AG04449 (cell line): ENCODE measurements around the gene AFG1L.

Source experiments
- CTCF ChIA-PET: fragments of 350-600 bp; formaldehyde crosslinking; extraction: SDS; loops from one replicate; lab custom pipeline; 2021; ENCODE audit warnings: antibody characterized with exemption; lab: Yijun Ruan, JAX
- POLR2A ChIA-PET: fragments of 400-600, 350-600 bp; formaldehyde crosslinking; extraction: SDS; loops from one replicate; lab custom pipeline; 2020; ENCODE audit warnings: antibody characterized with exemption, inconsistent platforms; lab: Yijun Ruan, JAX
- DNase-seq: peaks from one replicate; pipeline ENCODE4 v3.0.0-alpha.2; 2010; ENCODE audit warnings: low read depth, low spot score
- H3K4me3 ChIP-seq: 2 replicates; pipeline ENCODE4 v1.5.1; 2011; ENCODE audit warnings: low read depth, mild to moderate bottlenecking, control low read depth, low read length
- CTCF ChIP-seq: IDR thresholded peaks from one replicate; pipeline ENCODE4 v1.5.1; 2011; ENCODE audit warnings: mild to moderate bottlenecking, moderate library complexity, low read length, control low read depth, inconsistent platforms; ENCODE audit not compliant: insufficient read depth; ENCODE audit errors: missing control alignments

The AFG1L gene

GRCh38 chr6:108469316-108469715, 174.5 kb downstream of the AFG1L start:
- ChIA-PET POLR2A (no interaction called here), CTCF (interaction anchor here (0.8 to 1.4 kb wide), 2 partner anchors 12 to 23 kb away, joined by 4 read pairs; no protein-coding TSS in a partner anchor)
- TF ChIP-seq CTCF: no peak
- no peak overlapping the region for H3K4me3 ChIP-seq
- no peak for DNase-seq

- POLR2A ChIA-PET: no interaction called here
- CTCF ChIA-PET: no interaction called here
- DNase-seq: no peak
- no peak for TF ChIP-seq CTCF
- H3K4me3 ChIP-seq: no peak overlapping the region
Observed at GRCh38 chr6:108473197-108473596, 178.3 kb downstream of the AFG1L start.

GRCh38 chr6:108476376-108476775, 181.5 kb downstream of the AFG1L start:
- no peak for TF ChIP-seq CTCF
- POLR2A ChIA-PET: no interaction called here
- CTCF ChIA-PET: interaction anchor here (1.3 to 3.8 kb wide), 3 partner anchors 12 to 18 kb away, joined by 3 to 19 read pairs (median 6); no protein-coding TSS in a partner anchor
- H3K4me3 ChIP-seq: no peak overlapping the region
- DNase-seq: no peak

DNA sequence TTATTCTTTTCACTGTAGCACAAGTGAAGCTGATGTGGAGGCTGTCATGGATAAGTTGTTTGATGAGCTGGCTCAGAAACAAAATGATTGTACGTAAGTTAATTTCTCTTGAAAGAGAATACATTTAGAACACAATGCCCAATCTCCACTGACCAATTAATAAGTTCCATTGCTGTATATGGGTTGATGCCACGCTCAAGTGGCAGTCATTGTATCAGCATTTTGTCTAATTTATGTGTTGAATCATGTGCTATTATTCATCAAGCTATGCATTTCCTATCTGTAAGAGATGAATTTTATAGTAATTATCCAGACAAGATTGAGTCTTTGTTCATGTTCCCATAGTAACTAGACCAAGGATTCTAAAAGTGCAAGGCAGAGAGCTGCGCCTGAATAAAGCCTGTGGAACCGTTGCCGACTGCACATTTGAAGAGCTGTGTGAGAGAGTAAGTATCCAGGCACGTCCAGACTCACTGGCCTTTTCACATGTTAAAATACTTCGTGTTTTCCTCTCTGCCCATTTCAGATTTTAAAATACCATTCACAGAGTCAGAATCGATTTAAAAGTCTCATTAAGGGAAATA, 182.1 kb downstream of the AFG1L start:
- no peak overlapping the region for H3K4me3 ChIP-seq
- ChIA-PET POLR2A (no interaction called here), CTCF (interaction anchor here (1.3 to 3.8 kb wide), 3 partner anchors 12 to 18 kb away, joined by 3 to 19 read pairs (median 6); no protein-coding TSS in a partner anchor)
- DNase-seq: no peak
- no peak for TF ChIP-seq CTCF

DNA sequence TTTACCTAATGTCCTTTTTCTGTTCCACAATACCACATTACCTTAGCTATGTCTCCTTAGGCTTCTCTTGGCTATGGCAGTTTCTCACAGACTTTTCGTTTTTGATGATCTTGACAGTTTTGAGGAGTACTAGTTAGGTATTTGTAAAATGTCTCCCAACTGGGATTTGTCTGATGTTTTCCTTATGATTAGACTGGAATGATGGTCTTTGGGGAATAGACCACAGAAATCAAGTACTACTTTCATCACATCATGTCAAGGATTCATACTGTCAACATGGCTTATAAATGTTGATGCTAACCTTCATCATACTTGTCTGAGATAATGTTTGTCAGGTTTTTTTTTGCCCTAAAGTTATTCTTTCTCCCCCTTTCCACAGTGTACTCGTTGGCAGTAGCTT, 187.7 kb downstream of the AFG1L start:
- no peak for DNase-seq
- no peak for TF ChIP-seq CTCF
- H3K4me3 ChIP-seq: no peak overlapping the region
- POLR2A ChIA-PET: no interaction called here
- CTCF ChIA-PET: interaction anchor here (1.5 to 3.6 kb wide), 2 partner anchors 10 to 368 kb away, joined by 3 to 19 read pairs; no protein-coding TSS in a partner anchor

DNA sequence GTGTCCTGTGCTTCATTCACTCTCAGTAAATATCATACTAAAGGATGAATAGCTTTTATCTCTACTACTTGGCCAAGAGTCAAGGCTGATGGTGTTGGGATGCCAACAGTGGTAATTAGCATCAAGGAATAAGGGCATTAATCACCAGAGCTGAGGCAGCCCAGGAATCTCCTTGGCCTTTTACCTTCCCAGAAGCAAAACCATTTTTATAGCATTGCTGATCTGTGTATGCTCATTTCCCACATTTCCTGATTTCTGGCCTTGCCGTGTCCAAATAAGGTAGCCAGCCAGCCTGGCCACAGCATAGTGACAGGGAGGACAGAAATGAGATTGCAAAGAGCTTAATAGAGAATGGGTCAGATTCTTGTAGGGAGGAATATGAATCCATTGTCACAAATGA, 189.2 kb downstream of the AFG1L start:
- no peak for TF ChIP-seq CTCF
- DNase-seq: no peak
- POLR2A ChIA-PET: no interaction called here
- no peak overlapping the region for H3K4me3 ChIP-seq
- CTCF ChIA-PET: interaction anchor here (1.5 to 3.6 kb wide), 2 partner anchors 8 to 369 kb away, joined by 3 to 19 read pairs; no protein-coding TSS in a partner anchor
